ENCODE measurements around the gene KRTAP6-1.

KRTAP6-1 gene, protein sequence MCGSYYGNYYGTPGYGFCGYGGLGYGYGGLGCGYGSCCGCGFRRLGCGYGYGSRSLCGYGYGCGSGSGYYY

DNA sequence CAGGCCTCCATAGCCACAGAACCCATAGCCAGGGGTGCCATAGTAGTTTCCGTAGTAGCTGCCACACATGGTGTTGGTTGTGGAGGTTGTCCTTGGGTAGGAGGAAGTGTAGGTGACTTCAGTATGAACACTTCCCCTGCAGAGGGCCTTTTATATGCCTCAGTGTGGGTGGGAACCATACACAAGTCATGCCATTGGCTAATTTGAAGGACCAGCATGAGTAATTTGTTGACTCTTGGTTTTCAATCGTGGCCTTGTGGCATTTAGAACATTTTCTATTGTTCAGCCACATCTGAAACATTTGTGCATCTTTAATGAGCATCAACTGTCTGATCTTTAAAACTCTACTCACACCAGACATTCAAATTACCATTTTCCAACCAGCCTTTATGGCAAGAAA, at the start of gene KRTAP6-1:
KRTAP6-1 (minus strand) TSS at position 95 of the 400 bp plus-strand sequence; CDS start at position 69, 26 bp downstream.
- DNase-seq, result no peak

DNA sequence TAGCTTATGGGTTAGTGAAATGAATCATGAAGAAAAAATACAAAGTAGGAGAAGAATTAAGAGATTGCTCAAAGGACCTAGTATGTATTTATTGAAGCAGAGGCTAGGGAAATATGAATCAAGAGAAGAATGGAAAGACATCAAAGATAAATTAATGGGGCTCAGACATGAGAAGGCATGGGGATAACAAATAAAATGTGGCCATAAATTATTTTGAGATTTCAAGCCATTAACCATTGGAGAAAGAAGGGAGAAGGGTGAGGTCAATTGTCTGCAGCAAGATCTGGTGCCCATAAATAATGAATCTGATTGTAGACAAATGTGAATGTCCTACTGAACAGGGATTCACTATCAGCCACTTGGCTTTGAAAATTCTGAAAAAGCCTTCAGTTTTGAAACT, 39.2 kb upstream of the KRTAP6-1 start:
- no peak for DNase-seq

DNA sequence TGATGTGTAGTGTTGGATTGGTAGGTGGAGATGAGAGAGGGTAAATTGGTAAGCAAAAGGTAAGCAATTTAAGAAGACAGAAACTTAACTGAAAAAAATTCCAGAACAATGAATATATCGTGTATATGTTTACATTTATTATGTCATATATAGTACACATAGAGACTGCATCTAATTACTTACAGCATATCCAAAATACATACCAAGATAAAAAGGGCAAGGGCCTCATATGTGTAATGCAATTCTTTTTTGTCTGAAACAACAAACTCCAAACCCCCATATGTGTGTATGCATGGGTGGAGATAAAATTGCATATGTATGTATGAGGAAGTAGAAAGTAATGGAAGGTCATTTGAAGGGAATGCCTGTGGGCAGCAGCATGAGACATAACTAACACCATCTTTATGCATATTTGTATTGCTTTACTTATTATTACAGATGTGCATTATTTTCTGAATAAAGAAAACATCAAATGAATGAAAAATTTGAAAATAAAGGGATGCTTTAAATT, 33.2 kb upstream of the KRTAP6-1 start:
- no peak for DNase-seq

DNA sequence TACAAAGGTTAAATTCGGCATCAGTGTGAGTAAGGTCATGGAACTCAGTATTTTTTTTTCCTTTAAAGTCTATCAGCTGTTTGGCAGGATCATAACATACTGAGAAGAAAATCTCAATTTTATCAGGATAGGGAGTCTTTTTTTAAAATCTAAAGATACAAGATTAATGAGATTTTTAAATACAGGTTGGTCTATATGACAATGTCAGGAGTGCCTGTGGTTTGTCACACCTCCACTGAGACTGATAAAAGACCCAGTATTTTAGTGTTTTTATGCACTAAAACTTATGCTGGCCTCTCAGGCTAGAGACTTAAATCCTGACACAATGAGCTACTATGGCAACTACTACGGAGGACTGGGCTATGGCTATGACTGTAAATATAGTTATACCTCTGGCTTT, 28.8 kb upstream of the KRTAP6-1 start, which contains the start of gene KRTAP20-3:
KRTAP20-3 (plus strand) TSS at position 301 of the 400 bp plus-strand sequence.
- no peak for DNase-seq

DNA sequence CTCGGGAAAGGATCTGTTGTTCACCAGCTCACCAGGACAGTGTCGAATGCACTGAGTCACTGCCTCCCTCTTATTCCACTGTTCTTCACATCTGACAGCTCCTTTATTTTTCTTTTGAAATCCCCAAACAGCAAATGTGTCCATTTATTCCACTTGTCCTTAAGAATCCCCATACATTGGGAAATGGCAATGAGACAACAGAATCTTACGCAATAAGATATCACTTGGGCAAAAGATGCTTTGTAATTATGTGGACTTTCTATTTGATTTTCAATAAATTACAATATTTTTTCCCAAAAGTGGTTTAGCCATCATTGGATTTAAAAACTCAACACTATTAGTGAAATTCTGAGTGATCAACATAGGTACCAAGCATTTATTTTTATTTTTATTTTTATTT, 25.0 kb upstream of the KRTAP6-1 start:
- DNase-seq, result no peak

DNA sequence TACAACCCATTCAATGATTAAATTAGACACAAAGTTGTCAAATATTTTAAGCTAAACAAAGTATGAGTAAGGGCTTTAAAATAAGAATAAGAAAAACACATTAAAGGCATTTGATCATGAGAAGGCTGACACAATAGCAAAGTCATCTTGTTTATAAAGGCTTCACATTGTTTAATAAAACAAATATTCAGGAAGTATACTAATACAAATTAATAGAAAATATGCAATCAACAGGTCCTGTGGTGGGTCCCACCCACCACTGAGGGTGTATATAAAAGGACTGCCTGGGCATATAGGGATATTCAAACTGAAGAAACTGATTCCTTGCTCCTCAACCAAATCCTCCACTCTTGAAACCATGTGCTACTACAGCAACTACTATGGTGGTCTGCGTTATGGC, 21.2 kb upstream of the KRTAP6-1 start, which contains the start of gene KRTAP20-2:
KRTAP20-2 (plus strand) TSS at position 301 of the 400 bp plus-strand sequence; CDS start at position 359, 58 bp downstream.
- no peak for DNase-seq

DNA sequence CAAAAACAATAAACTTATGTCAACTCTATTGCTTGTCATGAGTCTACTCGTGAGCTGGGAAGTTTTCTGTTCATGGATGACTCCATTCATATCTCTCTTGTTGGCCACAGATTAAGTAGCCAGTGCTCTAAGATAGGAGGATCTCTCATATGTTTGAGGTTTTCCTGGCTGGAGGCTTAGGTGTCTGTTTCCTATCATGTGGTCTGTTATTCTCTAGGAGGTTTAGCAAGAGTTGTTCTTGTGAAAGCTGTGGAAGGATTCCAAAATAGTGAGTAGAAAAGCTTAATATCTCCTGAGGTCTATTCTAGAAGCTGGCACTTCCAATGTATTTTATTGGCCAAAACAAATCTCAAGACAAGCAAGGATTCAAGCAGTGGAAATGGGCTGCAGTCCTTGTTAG, 15.5 kb upstream of the KRTAP6-1 start:
- DNase-seq, result no peak

DNA sequence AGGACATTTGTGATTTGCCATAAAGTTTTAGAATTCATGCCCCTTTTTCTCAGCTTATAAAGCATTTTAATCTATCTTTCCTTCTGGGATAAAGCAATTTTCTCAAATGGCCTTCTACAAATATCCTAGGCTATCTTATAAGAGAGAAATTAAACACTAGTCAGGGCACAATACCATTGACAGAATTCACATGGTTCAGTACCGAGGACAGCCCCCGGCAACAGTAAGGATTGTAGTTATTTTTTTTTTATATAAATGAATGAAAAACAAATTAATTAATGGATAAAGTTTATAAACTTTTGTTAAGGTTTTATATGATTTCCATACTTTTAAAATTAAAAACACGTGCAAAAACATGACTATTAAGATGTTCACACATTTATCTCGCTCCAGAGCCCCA, 14.4 kb upstream of the KRTAP6-1 start:
- DNase-seq, result no peak

DNA sequence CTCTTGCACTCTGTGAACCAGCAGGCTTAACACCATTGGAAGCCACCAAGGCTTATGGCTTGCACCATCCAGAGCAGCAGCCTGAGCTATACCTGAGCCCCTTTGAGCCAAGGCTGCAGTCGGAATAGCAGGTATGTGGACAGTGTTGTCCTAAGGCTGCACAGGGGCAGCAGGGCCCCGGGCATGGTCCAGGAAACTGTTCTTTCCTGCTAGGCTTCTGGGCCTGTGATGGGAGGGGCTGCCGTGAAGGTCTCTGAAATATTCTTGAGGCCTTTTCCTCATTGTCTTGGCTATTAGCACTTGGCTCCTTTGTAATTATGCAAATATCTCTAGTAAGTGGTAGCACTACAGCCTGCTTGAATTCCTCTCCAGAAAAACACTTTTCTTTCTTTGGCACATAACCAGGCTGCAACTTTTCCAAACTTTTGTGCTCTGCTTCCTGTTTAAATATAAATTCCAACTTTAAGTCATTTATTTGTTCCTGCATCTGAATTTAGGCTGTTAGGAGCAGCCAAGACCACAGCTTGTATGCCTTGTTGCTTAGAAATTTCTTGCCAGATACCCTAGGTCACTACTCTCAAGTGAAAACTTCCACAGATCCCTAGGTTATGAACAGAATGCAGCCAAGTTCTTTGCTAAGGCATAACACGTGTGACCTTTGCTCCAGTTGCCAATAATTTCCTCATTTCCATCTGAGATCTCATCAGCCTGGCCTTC, 11.9 kb upstream of the KRTAP6-1 start:
- DNase-seq, result no peak

DNA sequence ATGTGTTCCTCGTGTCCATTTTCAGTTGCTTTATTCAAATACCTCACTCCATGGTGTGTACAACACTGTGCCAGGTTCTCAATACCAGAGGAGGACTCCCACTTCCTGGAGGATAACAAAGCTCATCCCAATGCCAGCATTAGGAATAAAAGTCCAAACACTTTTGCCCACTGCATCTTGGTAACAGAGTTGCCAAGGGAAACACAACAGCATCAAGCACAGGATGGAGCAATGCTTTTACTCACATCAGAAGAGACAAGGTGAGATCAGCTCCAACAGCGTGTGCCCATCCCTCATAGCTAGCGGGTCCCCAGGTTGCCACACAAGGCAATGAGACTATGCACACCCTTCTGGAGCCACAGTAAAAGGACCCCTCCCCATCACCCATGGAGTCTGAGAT, 9.6 kb upstream of the KRTAP6-1 start:
- no peak for DNase-seq

DNA sequence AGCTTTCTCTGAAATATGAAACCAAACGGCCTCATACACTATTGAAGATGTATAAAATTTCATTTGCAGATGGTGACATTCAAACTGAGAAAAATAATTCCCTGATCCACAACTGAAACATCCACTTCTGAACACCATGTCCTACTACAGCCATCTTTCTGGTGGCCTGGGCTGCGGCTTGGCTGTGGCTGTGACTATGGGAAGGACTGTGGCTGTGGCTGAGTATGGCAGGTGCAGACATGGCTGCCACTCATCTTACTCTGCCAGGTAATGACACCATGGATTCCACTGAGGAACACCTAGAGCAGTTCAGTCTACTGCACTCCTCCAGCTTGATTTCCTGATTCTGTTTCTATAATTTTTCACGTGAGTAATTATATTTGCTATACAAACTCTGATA, 6.8 kb upstream of the KRTAP6-1 start, which contains the start of gene KRTAP20-4:
KRTAP20-4 (plus strand) TSS at position 106 of the 400 bp plus-strand sequence.
- DNase-seq, result no peak

DNA sequence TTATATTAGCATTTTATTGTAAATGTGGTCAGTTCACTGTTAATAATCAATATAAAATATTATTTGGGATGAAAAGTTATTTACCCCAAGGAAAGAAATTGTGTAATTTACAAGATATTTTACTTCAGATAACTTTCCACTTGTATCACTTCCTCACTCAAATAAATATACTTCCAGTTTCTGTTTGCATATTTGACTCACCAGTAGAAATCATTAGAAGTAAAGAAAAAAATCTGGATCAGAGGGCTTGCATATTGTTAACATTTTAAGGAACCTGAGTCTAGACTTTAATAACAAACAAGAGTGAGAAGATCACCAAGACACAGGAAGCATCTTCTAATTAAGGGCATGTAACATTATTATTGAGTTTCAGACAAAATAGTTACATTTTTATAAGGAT, 6.3 kb upstream of the KRTAP6-1 start:
- DNase-seq, result no peak

DNA sequence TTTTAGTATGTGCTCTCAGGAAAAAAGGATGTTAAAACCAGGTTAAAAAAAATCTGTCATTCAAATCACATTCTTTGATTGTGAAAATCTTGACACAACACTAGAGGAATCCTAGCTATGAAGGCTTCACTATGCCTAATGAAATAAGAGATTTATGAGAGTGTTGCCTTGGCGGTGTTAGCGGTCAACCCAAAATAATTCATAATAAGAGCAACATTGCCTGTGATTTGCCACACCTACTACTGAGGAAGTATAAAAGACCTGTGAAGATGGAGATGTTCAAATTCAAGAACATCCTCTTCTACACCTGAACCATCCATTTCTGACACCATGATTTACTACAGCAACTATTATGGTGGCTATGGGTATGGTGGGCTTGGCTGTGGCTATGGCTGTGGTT, 2.4 kb upstream of the KRTAP6-1 start, which contains the start of gene KRTAP20-1:
KRTAP20-1 (plus strand) TSS at position 301 of the 400 bp plus-strand sequence; CDS start at position 331, 30 bp downstream.
- no peak for DNase-seq

DNA sequence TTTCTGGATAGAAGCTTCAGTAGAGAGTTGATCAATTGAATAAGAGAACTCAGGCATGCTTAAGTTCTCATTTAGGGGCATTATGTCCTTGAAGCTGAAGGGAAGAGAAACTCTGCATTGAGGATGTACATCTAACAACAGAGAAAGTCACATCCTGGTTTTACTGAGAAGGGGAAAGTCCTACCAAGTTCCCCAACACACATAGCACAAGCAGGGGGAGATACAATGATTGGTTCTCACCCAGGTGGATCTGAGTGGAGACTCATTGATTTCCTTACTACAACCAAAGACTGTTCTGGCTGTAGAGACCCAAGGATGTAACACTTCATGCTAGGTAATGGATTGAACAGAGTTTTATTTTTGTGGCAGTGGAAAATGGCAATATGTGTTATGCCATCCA, 1.5 kb upstream of the KRTAP6-1 start:
- DNase-seq, result no peak

DNA sequence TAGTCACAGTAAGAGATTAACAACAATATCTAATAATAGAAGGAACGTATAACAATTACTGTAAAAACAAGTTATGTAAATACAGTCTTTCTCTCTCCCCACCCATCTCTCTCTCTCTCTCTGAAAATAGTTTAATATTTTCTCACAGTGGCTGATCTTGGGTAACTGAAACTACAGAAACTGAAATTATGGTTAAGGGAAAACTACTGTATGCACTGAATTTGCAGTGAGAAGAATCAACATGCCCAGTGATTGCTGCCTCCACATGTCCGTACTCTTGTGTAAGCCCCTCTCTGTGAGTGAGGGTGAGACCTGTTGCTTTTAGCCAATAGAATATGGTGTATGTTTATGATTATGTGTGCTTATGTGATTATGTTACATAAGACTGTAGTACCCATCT, 1.6 kb downstream of the KRTAP6-1 start:
- DNase-seq, result no peak

DNA sequence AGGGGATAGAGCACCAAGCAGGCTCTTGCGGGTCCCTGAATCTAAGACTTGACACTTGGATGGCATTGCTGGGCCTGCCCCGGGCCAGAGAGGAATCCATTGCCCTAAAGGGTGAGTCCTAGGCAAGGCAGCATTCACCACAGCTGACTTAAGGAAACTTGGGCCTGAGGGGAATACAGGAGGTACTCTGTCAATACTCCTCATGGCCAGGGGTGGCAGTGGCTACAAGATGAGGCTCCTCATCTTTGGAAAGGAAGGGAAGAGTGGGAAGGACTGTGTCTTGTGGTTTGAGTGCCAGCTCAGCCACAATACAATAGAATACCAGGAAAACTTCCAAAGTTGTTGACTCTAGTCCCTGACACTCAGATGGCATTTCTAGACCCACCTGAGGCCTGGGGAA, 7.8 kb downstream of the KRTAP6-1 start:
- no peak for DNase-seq

DNA sequence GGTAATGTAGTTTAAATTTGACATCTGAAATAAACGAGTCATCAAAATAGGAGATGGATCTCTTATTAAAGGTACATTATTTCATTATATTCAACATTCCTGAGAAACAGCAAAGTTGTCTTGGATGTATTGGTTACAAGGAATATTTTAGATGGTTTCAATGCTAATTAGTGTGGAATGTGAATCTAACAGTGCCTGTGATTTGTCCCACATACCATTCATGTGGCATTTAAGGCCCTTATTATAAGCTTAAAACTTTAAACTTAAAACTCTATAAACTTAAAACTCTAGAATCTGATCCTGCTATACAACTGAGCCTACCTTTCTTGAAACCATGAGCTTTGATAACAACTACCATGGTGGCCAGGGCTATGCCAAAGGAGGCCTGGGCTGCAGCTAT, 12.9 kb downstream of the KRTAP6-1 start, which contains the start of gene KRTAP22-1:
KRTAP22-1 (plus strand) TSS at position 301 of the 400 bp plus-strand sequence.
- no peak for DNase-seq

DNA sequence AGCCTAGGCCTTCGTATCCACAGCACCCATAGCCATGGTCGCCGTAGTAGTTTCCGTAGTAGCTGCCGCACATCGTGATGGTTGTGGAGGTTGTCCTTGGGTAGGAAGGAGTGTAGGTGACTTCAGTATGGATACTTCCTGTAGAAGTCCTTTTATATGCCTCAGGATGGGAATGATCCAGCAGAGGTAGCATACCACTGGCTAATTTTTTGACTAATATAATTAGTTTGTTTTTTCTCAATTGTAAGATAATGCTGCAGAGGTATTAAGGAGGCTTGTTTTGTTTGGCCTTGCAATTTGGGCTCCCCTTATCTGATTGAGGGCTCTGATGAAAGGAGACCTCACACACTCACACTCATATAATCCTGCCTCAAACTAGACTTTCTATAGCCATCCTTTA, 14.9 kb downstream of the KRTAP6-1 start, which contains the start of gene KRTAP6-2:
KRTAP6-2 (minus strand) TSS at position 101 of the 400 bp plus-strand sequence; CDS start at position 73, 28 bp downstream.
- DNase-seq, result no peak

DNA sequence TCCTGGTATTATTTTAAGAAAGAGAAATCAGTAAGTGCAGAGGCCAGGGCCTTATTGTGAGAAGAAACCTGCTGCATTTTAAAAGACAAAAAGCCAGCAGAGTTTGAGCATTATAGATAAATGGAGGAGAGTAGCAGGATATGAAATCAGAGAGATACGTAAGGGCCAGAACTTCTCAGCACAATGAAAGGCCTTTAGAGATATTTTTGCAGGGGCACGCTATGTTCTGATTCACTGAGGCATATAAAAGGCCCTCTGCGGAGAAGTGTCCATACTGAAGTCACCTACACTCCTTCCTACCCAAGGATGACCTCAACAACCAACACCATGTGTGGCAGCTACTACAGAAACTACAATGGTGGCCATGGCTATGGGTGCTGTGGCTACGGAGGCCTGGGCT, 21.6 kb downstream of the KRTAP6-1 start, which contains the start of gene KRTAP6-3:
KRTAP6-3 (plus strand) TSS at position 301 of the 400 bp plus-strand sequence; CDS start at position 307, 6 bp downstream.
- DNase-seq, result no peak

DNA sequence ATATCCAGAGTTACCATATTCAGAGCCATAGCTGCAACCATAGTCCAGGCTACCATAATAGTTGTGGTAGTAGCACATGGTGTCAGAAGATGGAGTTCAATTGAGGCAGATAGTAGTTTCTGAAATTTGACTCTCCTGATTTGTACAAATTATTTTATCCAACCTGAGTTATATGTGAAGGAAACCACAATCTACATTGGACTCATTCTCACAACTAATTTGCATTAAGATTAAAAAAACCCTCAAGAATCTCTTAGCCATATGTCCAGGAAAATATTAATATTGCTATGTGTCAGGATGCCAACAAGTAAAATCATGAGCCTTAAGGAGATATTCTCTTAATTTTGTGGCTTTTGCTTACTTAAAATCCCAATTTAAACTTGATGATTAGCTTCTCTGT, 23.4 kb downstream of the KRTAP6-1 start, which contains the start of gene KRTAP22-2:
KRTAP22-2 (minus strand) TSS at position 101 of the 400 bp plus-strand sequence.
- DNase-seq, result no peak

DNA sequence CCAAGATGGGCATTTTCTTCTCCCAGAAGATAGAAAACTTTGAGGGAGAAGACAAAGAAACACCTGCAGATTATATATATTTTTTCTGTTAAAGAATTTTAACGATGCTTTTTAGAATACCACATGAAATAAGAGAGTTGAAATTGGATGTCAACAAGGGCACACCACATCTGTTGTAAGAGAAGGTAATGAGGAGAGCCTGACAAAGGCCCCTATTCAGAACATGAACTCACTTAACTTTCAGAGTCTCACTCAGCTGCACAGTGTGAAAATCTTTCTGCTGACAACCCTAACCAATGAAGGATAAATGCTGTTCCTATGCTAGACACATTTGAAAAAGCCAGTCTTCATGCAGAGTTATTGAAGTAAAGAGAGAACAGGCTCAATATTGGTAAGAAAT, 30.9 kb downstream of the KRTAP6-1 start:
- no peak for DNase-seq

DNA sequence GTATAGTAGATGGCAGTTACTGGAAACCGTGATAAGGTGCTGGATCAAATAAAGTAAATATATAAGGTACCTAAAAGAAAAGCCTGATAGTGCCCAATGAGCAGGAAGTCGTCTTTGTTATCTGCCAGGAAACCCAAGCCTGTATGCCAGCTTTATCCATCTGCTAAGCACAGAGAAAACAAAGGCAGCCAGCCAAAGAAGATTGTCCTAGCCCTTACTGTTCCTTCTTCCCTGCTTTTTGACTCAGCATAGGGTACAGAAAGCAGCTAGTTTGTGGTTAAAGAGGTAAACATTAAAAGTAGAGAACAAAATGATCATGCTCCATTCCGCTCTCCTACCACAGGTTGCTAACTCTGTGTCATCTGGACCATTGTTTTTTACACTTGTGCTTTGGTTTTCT, 33.6 kb downstream of the KRTAP6-1 start:
- DNase-seq, result no peak

DNA sequence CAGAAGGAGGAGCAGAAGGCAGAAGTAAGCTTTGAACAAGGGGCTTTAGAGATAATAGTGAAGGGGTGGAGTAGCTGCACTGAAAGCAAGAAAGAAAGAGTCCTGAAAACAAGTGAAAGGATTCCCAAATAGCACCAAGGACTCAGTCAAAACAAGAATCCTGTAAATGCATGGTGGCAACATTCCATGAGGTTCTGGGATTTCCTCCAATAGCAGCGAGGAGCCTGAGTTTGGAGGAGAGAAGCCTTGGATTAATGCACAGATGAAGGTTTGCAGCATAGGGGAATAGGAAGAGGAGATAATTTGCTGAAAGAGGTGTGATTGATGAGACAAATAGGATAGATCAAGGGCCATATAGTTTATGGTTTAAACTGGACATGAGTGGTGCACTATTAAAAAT, 34.4 kb downstream of the KRTAP6-1 start:
- no peak for DNase-seq

DNA sequence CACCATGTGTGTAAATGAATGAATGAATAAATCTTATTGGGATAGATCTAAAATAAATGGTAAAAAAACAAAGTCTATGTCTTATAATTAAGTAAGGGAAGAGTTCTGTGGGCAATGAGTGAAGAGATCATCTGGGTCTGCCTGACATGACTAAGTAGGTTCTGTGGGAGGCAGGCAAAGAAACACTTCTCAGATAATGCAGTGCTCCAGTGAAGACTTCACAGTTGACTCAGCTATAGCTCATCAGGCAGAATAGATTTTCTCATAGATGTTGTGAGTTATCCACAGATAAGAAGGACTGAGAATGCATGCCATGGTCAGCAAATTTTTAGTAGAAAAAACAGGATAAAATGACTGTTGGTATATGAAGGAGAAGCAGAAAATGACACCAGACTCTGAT, 36.0 kb downstream of the KRTAP6-1 start:
- DNase-seq, result no peak
